Activated T-helper 2 cell treated with anti-CD3 and anti-CD28 coated beads, Interferon-gamma antibody, Interleukin-2, Interleukin-4, amounts not matched to agents 10 μg/mL and 5 μg/mL and 100 μg/mL, durations not matched to agents 14 hours and 24 hours and 36 hours (primary cell): ENCODE measurements around the gene BHLHA9. TPM values are rescaled to one million over a fixed set of nuclear protein-coding genes. Genes with fewer than 3 reads are reported as not detected.
"Not testable (repeated sequence)": the region's sequence is repeated elsewhere in the genome, so short reads cannot be mapped to it uniquely, and the experiment has no call there.

Source experiments
- DNase-seq: peaks from one replicate; pipeline ENCODE4 v3.0.0; 2021; ENCODE audit warnings: low spot score
- H3K27ac Mint-ChIP-seq: one replicate; pipeline ENCODE4 v1.8.0; 2021; ENCODE audit warnings: mixed read lengths
- H3K27me3 Mint-ChIP-seq: one replicate; pipeline ENCODE4 v1.8.0; 2021; ENCODE audit warnings: low read depth, mixed read lengths
- H3K36me3 Mint-ChIP-seq: one replicate; pipeline ENCODE4 v1.8.0; 2021; ENCODE audit warnings: low read depth, mixed read lengths
- H3K4me1 Mint-ChIP-seq: one replicate; pipeline ENCODE4 v1.8.0; 2021; ENCODE audit warnings: low read depth, mixed read lengths
- H3K4me3 Mint-ChIP-seq: one replicate; pipeline ENCODE4 v1.8.0; 2021; ENCODE audit warnings: low read depth, mild to moderate bottlenecking, moderate library complexity, mixed read lengths
- H3K9me3 Mint-ChIP-seq: one replicate; pipeline ENCODE4 v1.8.0; 2021; ENCODE audit warnings: mixed read lengths
- intact Hi-C: fragments of 100-400 bp; cut with micrococcal nuclease; formaldehyde crosslinking; loops from one replicate; pipeline ENCODE4 v1.15.1; 2023
- total RNA-seq: library from RNA; stranded (reverse); gene quantifications from 2 replicates; pipeline ENCODE4 v1.2.3, GENCODE V29; 2022

BHLHA9 gene
- total RNA-seq, 1 donor from 2014 or later = not detected

DNA sequence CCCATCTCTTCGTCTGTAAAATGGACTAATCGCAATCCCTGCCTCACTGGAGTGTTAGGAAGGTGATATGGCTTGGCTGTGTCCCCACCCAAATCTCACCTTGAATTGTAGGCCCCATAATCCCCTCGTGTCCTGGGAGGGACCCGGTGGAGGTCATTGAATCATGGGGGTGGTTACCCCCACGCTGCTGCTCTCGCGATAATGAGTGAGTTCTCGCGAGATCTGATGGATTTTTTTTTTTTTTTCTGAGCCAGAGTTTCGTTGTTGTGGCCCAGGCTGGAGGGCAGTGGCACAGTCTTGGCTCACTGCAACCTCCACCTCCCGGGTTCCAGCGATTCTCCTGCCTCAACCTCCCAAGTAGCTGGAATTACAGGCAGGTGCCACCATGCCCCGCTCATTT, 20.4 kb downstream of the BHLHA9 start:
- H3K4me1 Mint-ChIP-seq = peaks cover 30% of the 10 kb centered on the region
- H3K9me3 Mint-ChIP-seq = peaks cover 20% of the 10 kb centered on the region
- no peak for DNase-seq
- H3K27me3 Mint-ChIP-seq = no peaks in the 10 kb centered on the region
- H3K4me3 Mint-ChIP-seq = no peak overlapping the region
- intact Hi-C loops = no loop called here
- H3K36me3 Mint-ChIP-seq = peaks cover 6% of the 10 kb centered on the region
- H3K27ac Mint-ChIP-seq = no peak overlapping the region

DNA sequence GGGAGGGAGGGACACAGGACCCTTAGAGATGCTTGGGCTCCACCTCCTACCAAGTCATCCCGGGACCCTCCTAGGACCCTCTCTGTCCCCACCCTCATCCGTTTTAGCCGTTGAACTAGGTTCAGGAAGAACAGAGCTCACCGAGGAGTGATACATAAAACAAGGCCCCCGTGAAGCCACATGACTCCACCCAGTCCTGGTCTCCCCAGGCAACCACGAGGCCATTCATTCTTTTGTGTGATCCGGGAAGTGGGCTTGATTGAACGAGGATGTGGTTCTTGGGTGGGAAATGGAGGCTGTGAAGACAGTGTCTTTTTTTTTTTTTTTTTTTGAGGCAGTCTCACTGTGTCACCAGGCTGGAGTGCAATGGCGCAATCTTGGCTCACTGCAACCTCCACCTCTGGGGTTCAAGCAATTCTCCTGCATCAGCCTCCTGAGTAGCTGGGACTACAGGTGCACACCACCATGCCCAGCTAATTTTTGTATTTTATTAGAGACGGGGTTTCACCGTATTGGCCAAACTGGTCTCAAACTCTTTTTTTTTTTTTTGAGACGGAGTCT, 24.0 kb downstream of the BHLHA9 start:
- intact Hi-C loops = no loop called here
- H3K9me3 Mint-ChIP-seq = peaks cover 14% of the 10 kb centered on the region
- no peaks in the 10 kb centered on the region for H3K27me3 Mint-ChIP-seq
- peak; percentile 89 for DNase-seq
- H3K4me3 Mint-ChIP-seq = no peak overlapping the region
- H3K27ac Mint-ChIP-seq = peak overlapping the region; percentile 90
- peaks cover 41% of the 10 kb centered on the region for H3K4me1 Mint-ChIP-seq
- H3K36me3 Mint-ChIP-seq = peaks cover 6% of the 10 kb centered on the region

DNA sequence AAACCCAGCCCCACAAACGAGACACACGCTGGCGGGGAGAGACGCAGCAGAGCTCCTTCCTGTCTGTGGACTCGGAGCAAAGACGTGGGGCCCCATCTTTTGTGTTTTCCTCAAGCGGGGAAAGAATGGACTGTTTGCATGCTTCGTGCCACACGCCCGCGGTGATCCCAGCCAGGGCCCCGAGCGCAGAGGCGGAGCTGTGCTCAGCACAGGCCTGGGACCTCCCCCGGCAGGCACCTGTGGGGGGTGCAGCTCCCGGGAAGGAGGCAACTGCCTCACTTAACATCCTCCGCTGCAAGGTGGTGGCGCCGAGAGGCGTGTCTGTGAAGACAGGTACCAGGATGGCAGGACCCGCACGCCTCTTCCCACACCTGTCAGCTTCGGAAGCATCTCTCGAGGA, 28.4 kb downstream of the BHLHA9 start:
- Mint-ChIP-seq H3K4me1 (peaks cover 28% of the 10 kb centered on the region), H3K36me3 (peaks cover under 1% of the 10 kb centered on the region), H3K27me3 (no peaks in the 10 kb centered on the region), H3K27ac (no peak overlapping the region), H3K9me3 (peaks cover under 1% of the 10 kb centered on the region), H3K4me3 (no peak overlapping the region)
- no peak for DNase-seq
- intact Hi-C loops = no loop called here

DNA sequence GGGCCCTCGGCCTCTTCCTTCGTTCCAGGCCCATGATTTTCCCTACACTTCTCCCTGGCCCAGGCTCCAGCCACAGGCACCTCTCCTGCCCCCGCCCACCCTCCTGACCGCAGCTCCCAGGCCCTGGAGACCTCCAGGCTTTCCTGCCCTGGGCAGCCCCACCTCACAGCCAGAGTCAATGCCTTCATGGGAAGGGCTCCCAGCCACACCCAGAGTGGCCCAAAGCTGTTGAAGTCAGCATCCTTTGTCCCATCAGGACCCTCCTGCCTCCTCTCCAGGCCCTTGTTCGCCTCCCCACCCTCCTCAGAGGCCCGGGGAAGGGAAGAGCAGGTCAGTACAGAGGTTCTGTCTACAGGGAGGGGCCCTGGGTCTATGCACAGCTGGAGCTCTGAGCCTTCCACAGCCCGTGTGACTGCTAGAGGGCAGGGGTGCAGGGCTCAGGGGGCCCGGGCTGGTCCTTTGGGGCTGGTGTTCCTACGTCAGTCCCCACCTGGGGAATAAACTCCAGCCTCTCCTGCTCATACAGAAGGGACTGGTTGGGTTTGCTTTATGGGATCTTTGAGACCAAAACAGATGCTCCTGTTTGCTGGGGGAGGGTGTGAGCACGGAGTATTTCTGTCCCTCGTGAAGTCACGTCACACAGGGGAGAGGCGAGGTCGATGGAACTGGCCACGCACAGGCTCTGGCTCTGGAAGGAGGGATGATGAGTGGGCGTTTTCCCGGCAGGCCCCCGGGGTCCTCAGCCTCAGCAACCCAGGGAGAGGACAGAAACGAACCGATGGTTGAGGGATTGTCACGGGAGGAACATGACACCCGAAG, 29.5 kb downstream of the BHLHA9 start:
- Mint-ChIP-seq H3K36me3 (no peaks in the 10 kb centered on the region), H3K27ac (no peak overlapping the region), H3K9me3 (no peaks in the 10 kb centered on the region), H3K4me3 (no peak overlapping the region), H3K4me1 (peaks cover 18% of the 10 kb centered on the region), H3K27me3 (no peaks in the 10 kb centered on the region)
- intact Hi-C loops = no loop called here
- no peak for DNase-seq

DNA sequence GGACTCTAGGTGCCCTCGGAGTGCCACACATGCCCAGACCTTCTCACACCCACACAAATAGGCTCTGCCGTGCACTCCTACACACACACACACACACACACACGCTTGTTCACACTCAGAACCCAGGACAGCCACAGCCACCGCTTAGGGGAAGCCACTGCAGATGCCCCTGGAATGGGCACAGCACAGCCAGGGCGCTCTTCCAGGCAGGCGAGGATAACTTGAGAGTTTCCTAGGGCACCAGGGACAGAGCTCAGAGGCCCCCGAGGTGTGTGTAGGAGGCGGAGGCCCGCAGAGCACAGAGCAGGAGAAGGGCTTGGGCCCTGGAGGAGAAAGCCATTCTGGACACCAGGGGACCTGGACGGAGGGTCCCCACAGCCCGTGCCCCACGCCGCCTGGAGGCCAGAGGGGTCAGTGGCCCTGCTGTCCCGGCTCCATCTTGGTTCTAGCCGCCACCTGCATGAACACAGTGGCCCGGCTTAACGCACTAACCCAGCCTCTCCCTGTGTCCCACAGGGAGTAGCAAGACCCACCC, 30.2 kb downstream of the BHLHA9 start:
- no peak overlapping the region for H3K27ac Mint-ChIP-seq
- no peaks in the 10 kb centered on the region for H3K36me3 Mint-ChIP-seq
- no peak for DNase-seq
- no peaks in the 10 kb centered on the region for H3K9me3 Mint-ChIP-seq
- H3K4me1 Mint-ChIP-seq = peaks cover 13% of the 10 kb centered on the region
- no peaks in the 10 kb centered on the region for H3K27me3 Mint-ChIP-seq
- intact Hi-C loops = no loop called here
- H3K4me3 Mint-ChIP-seq = no peak overlapping the region

DNA sequence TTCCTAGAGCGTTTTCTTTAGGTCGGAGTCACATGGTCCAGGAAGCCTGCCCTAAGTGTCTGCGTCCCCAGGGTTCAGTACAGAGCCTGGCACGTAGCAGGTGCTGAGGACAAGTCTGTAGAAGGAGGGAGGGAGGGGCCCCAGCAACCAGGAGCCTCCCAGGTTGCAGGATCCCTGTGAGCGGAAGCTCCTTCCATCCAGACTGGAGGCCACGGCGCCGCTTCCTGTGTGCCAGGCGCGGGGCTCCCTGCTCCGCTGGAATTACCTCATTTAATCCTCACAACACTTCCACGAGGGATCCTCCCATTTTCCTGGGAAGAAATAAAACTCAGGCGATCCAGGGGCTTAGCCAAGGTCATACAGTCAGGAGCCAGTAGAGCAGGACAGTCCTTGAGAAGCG, 31.3 kb downstream of the BHLHA9 start:
- H3K9me3 Mint-ChIP-seq = no peaks in the 10 kb centered on the region
- peaks cover 8% of the 10 kb centered on the region for H3K4me1 Mint-ChIP-seq
- no peaks in the 10 kb centered on the region for H3K27me3 Mint-ChIP-seq
- no peak overlapping the region for H3K4me3 Mint-ChIP-seq
- no peaks in the 10 kb centered on the region for H3K36me3 Mint-ChIP-seq
- H3K27ac Mint-ChIP-seq = no peak overlapping the region
- DNase-seq = no peak
- intact Hi-C loops = no loop called here

DNA sequence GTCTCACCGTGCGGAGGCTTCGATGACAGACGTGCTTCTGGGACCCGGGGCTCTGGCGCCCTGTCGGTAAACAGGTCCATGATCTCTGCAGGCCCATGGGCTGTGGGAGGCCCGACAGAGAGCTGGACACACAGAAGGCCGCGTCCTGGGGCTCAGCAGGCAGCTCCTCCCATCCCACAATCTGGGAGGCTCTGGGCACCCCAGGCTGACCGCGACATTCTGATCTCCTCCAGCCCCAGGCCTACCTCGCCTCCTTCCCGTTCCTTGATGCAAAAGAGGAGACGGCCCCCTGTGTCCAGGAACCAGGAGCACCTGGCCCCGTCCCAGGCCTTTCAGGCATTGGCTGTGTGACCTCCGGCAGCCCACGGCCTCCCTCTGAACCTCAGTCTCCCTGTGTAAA, 32.5 kb downstream of the BHLHA9 start:
- H3K36me3 Mint-ChIP-seq = no peaks in the 10 kb centered on the region
- no peaks in the 10 kb centered on the region for H3K9me3 Mint-ChIP-seq
- peaks cover 6% of the 10 kb centered on the region for H3K4me1 Mint-ChIP-seq
- no peak overlapping the region for H3K27ac Mint-ChIP-seq
- peaks cover 1% of the 10 kb centered on the region for H3K27me3 Mint-ChIP-seq
- no peak for DNase-seq
- H3K4me3 Mint-ChIP-seq = no peak overlapping the region
- intact Hi-C loops = no loop called here

DNA sequence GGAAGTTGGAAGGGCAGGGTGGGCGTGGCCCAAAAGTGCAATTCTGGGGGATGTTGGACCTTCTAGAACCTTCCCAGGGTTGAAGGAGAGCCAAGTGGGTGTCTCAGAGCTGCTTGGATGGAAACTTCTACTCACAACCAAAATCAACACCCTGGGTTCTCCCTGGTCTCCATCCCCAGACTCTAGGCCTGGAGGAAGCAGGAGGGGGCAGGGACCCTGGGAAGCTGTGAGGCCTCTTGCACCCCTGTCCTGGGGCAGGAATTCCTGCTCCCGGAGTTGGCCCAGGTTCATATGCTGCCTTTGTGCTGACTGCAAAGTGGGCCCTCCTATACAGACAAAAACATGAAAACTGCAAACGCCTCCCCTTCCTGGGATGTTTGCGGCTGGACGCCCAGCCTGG, 34.3 kb downstream of the BHLHA9 start:
- no peak for DNase-seq
- no peak overlapping the region for H3K4me3 Mint-ChIP-seq
- intact Hi-C loops = no loop called here
- H3K27ac Mint-ChIP-seq = no peak overlapping the region
- no peaks in the 10 kb centered on the region for H3K9me3 Mint-ChIP-seq
- peaks cover 1% of the 10 kb centered on the region for H3K27me3 Mint-ChIP-seq
- no peaks in the 10 kb centered on the region for H3K4me1 Mint-ChIP-seq
- no peaks in the 10 kb centered on the region for H3K36me3 Mint-ChIP-seq

DNA sequence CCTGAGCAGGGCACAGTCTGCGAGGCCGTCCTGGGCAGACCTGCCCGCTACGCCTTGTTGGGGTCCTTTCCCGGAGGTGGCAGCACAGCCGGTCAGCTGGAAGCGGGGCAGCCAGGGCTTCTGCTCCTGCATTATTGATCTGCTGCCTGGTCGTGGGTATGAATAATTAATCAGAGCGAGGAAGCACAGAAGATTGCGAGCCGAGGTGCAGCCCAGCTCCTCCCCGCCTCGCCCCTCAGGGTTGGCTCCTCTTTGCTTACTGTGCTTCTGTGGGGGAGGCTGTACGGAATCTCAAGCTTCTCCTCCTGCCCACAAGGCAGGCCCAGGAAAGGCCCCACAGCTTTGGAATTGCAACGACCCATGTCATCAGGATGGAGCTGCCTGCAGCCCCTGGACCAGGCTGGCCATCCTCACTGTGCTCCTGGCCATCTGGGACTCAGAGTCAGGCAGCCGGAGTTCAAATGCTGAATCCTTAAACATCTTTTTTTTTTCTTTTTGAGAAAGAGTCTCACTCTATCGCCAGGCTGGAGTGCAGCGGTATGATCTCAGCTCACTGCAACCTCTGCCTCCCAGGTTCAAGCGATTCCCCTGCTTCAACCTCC, 34.8 kb downstream of the BHLHA9 start:
- peaks cover 1% of the 10 kb centered on the region for H3K27me3 Mint-ChIP-seq
- H3K4me1 Mint-ChIP-seq = no peaks in the 10 kb centered on the region
- H3K27ac Mint-ChIP-seq = no peak overlapping the region
- no peaks in the 10 kb centered on the region for H3K36me3 Mint-ChIP-seq
- intact Hi-C loops = no loop called here
- DNase-seq = no peak
- H3K9me3 Mint-ChIP-seq = no peaks in the 10 kb centered on the region
- no peak overlapping the region for H3K4me3 Mint-ChIP-seq

DNA sequence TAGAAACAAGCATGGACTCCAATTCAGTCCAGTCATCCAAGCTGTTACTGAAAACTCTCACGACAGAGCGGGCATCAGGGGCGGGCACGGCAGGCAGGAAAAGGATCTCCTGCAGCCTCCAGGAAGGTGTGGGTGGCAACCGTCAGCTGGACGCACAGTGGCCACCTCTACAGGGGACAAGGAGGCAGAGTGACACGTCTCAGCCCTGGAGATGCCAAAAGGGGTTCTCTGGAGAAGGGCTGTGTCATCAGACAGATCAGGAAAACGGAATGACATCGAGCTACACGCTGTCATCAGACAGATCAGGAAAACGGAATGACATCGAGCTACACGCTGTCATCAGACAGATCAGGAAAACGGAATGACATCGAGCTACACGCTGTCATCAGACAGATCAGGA, 37.6 kb downstream of the BHLHA9 start:
- intact Hi-C loops, H3K27ac Mint-ChIP-seq, H3K9me3 Mint-ChIP-seq, H3K27me3 Mint-ChIP-seq, H3K4me1 Mint-ChIP-seq, H3K4me3 Mint-ChIP-seq, DNase-seq, H3K36me3 Mint-ChIP-seq: not testable (repeated sequence)

DNA sequence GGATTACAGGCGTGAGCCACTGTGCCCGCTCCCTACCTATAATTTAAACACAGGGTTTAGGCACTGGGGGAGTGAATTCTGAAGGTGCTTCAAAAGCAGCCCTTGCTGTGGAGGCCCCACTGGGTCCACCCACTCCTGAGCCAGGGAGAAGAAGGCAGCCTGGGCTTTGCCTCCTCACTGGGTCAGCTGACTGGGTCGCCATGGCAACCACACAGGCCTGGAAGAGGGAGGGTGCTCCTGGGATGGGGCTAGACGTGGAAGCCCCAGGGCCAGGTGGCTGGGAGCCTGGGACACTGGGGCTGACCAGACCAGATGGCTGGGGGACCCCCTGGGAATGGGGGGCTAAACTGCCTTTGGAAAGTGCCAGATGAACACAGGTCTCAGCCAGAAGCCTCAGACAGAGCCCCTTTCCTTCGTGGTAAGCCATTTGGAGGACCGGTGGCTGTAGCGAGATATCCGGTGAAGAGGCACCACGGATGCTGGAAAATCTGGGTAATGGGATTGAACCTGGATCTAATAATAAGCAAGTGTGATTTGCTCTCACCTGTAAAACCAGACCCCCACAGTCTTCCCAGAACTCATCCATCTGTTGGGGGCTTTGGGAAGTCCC, 42.1 kb downstream of the BHLHA9 start:
- intact Hi-C loops = no loop called here
- DNase-seq = no peak
- H3K4me3 Mint-ChIP-seq = no peak overlapping the region
- H3K27ac Mint-ChIP-seq = no peak overlapping the region
- H3K27me3 Mint-ChIP-seq = peaks cover 4% of the 10 kb centered on the region
- H3K9me3 Mint-ChIP-seq = no peaks in the 10 kb centered on the region
- no peaks in the 10 kb centered on the region for H3K36me3 Mint-ChIP-seq
- no peaks in the 10 kb centered on the region for H3K4me1 Mint-ChIP-seq

DNA sequence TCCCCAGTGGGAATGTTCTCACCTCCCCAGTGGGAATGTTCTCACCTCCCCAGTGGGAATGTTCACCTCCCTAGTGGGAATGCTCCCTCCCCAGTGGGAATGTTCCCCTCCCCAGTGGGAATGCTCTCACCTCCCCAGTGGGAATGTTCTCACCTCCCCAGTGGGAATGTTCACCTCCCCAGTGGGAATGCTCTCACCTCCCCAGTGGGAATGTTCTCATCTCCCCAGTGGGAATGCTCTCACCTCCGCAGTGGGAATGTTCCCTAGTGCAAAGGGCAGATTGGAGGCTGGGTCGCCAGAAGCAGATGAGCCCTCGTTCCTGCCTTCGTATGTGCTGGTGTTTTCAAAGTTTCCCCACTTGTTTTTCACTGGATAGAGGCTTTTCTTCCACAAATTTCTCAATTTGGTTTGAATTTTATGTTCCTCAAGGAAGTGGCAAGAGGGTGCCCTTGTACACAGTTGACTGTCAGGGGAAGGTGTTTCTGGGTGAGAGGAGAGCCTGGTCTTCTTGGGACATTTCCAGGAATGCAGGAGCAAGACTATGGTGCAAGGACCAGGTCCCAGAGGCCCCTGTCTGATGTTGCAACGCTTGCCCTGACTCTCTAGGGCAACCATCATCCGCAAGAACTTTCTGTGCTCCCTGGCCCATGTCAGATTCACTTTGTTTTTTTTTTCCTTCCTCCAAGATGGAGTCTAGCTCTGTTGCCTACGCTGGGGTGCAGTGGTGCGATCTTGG, 43.2 kb downstream of the BHLHA9 start:
- no peak overlapping the region for H3K27ac Mint-ChIP-seq
- no peaks in the 10 kb centered on the region for H3K9me3 Mint-ChIP-seq
- no peak for DNase-seq
- H3K36me3 Mint-ChIP-seq = no peaks in the 10 kb centered on the region
- intact Hi-C loops = no loop called here
- H3K4me1 Mint-ChIP-seq = no peaks in the 10 kb centered on the region
- H3K27me3 Mint-ChIP-seq = peaks cover 5% of the 10 kb centered on the region
- no peak overlapping the region for H3K4me3 Mint-ChIP-seq
